Sigmoid colon (tissue), 7 donors: ENCODE measurements around the gene SYNGR3. TPM values are rescaled to one million over a fixed set of nuclear protein-coding genes. Genes with fewer than 3 reads are reported as not detected.

Experiments
- DNase-seq: peaks from one replicate; pipeline ENCODE4 v3.0.0-alpha.2; 2019
- H3K27ac ChIP-seq, 4 donors: fragments of 200-600 bp; sonication (generic); one replicate each; pipeline ENCODE4 v1.5.1; 2016 to 2019; ENCODE audit warnings: mild to moderate bottlenecking in 1 of 4
- H3K27me3 ChIP-seq, 3 donors: fragments of 200-600 bp; sonication (generic); one replicate each; pipeline ENCODE4 v1.5.1; 2019; ENCODE audit warnings: mild to moderate bottlenecking in 1 of 3
- H3K36me3 ChIP-seq, 4 donors: fragments of 200-600 bp; sonication (generic); one replicate each; pipeline ENCODE4 v1.5.1; 2016 to 2019
- H3K4me1 ChIP-seq, 4 donors: fragments of 200-600 bp; sonication (generic); one replicate each; pipeline ENCODE4 v1.5.1; 2017 to 2019
- H3K4me3 ChIP-seq, 4 donors: fragments of 200-600 bp; sonication (generic); one replicate each; pipeline ENCODE4 v1.5.1; 2017 to 2019; ENCODE audit warnings: mild to moderate bottlenecking in 2 of 4, moderate library complexity in 1 of 4
- H3K9me3 ChIP-seq, 4 donors: fragments of 200-600 bp in 3 of 4; sonication (generic) in 3 of 4; one replicate each; pipeline versions ENCODE4 v1.5.1 to v1.6.1; 2013 to 2019
- CTCF ChIP-seq, 4 experiments: fragments of 450-650 bp in 3 of 4; fragments of 200-600 bp in 1 of 4; IDR thresholded peaks; one replicate each; pipeline ENCODE4 v1.5.1; 2016 to 2019; ENCODE audit warnings: antibody characterized with exemption in 4 of 4, mild to moderate bottlenecking in 3 of 4, moderate library complexity in 2 of 4
- EP300 ChIP-seq, 4 donors: sonication (generic); formaldehyde crosslinking; IDR thresholded peaks; one replicate each; pipeline ENCODE4 v1.6.1; 2017; ENCODE audit warnings: antibody characterized with exemption in 4 of 4
- POLR2A ChIP-seq, 2 donors: fragments of 450-650 bp; IDR thresholded peaks; one replicate each; pipeline ENCODE4 v1.6.1; 2016; ENCODE audit warnings: antibody characterized with exemption in 2 of 2, mild to moderate bottlenecking in 2 of 2, moderate library complexity in 2 of 2
- POLR2AphosphoS5 ChIP-seq, 4 donors: sonication (generic); formaldehyde crosslinking; IDR thresholded peaks; one replicate each; pipeline ENCODE4 v1.6.1; 2017; ENCODE audit warnings: antibody characterized with exemption in 4 of 4
- WGBS, 2 donors: extraction: QIAGEN DNeasy Blood & Tissue Kit; methylation state at CpG; one replicate each; pipeline ENCODE4 v1.1.7; 2013; 5-methylcytosine and 5-hydroxymethylcytosine counted together
- intact Hi-C: fragments of 100-400 bp; cut with DNase I; formaldehyde crosslinking; loops from one replicate; pipeline ENCODE4 v1.15.1; 2023
- polyA plus RNA-seq, 3 donors: library from polyadenylated mRNA; stranded (reverse); fragments of 200-250 nt; gene quantifications; one replicate each; pipeline ENCODE4 v1.2.3, GENCODE V29; 2013
- total RNA-seq, 4 donors: library from RNA; depleted of rRNA; stranded (reverse); fragments of >200 nt; gene quantifications; one replicate each; pipeline ENCODE4 v1.1.0, GENCODE V29; 2016
- donor health status: healthy with polysubstance abuse.
- donor health status: Bipolar disorder and iron deficiency.
- donor health status: healthy.

Gene SYNGR3
- total and polyA plus RNA-seq, 7 donors = 0.60 to 8.3 (median 4.0) TPM

GRCh38 chr16:2025878-2026460 is 36.2 kb downstream of the SYNGR3 start:
- no peaks in the 10 kb centered on the region for H3K9me3 ChIP-seq
- no peak for DNase-seq
- H3K27ac ChIP-seq = peak overlapping the region; percentile 72 to 73 (median 72)
- peaks cover 4 to 49% (median 39%) of the 10 kb centered on the region in 4 donors for H3K4me1 ChIP-seq
- peaks cover 4 to 9% (median 9%) of the 10 kb centered on the region in 3 donors for H3K27me3 ChIP-seq
- TF ChIP-seq EP300 (IDR thresholded peaks at IDR 0.05) (no peak), POLR2A (IDR thresholded peaks at IDR 0.05) (no peak)
- H3K4me3 ChIP-seq = peak overlapping the region; percentile 19 to 75 (median 68)
- intact Hi-C loops = loop anchor here (2.0 kb wide), 1 partner anchor 21 kb away; the partner anchor contains the start of genes NTHL1 and TSC2
- WGBS, 2 donors = 76 to 89% methylated on average over 16 of the region's 16 CpGs
- H3K36me3 ChIP-seq = peaks cover 0 to 8% (median 0%) of the 10 kb centered on the region in 4 donors

- no peaks in the 10 kb centered on the region for H3K9me3 ChIP-seq
- no peak for TF ChIP-seq POLR2AphosphoS5 (IDR thresholded peaks at IDR 0.05)
- no peak for TF ChIP-seq POLR2A (IDR thresholded peaks at IDR 0.05)
- no peak for TF ChIP-seq EP300 (IDR thresholded peaks at IDR 0.05)
- TF ChIP-seq CTCF (IDR thresholded peaks at IDR 0.05) = no peak
- H3K27me3 ChIP-seq = peaks cover 1 to 4% (median 3%) of the 10 kb centered on the region in 3 donors
- peak within 1 kb of the TSS; percentile 72 to 78 (median 73) for H3K27ac ChIP-seq
- H3K4me3 ChIP-seq = peak within 1 kb of the TSS; percentile 41 to 75 (median 68)
- H3K36me3 ChIP-seq = peaks cover 0 to 8% (median 0%) of the 10 kb centered on the region in 4 donors
- DNase-seq = no peak
- intact Hi-C loops = loop anchor here (2.0 kb wide), 1 partner anchor 20 kb away; the partner anchor contains the start of genes NTHL1 and TSC2
- WGBS, 2 donors = 5 to 8% methylated on average over 59 of the region's 59 CpGs
- H3K4me1 ChIP-seq = peaks cover 4 to 49% (median 39%) of the 10 kb centered on the region in 4 donors
Measured at GRCh38 chr16:2026461-2027023, 36.8 kb downstream of the SYNGR3 start, which contains the start of gene NHERF2. Gene NHERF2, plus strand, starts transcription at chr16:2026902. Its CDS starts 104 bp downstream, at chr16:2027006.

- H3K9me3 ChIP-seq = no peaks in the 10 kb centered on the region
- DNase-seq = no peak
- peak overlapping the region; percentile 41 to 75 (median 68) for H3K4me3 ChIP-seq
- peak overlapping the region; percentile 66 to 78 (median 72) for H3K27ac ChIP-seq
- peaks cover 4 to 52% (median 40%) of the 10 kb centered on the region in 4 donors for H3K4me1 ChIP-seq
- intact Hi-C loops = loop anchor here (2.0 kb wide), 1 partner anchor 19 kb away; the partner anchor contains the start of genes NTHL1 and TSC2
- H3K36me3 ChIP-seq = peaks cover 0 to 8% (median 0%) of the 10 kb centered on the region in 4 donors
- H3K27me3 ChIP-seq = no peaks in the 10 kb centered on the region
- TF ChIP-seq EP300 (IDR thresholded peaks at IDR 0.05) = no peak
- no peak for TF ChIP-seq CTCF (IDR thresholded peaks at IDR 0.05)
- TF ChIP-seq POLR2A (IDR thresholded peaks at IDR 0.05) = no peak
- no peak for TF ChIP-seq POLR2AphosphoS5 (IDR thresholded peaks at IDR 0.05)
- 4 to 8% methylated on average over 76 of the region's 76 CpGs for WGBS, 2 donors
Measured at GRCh38 chr16:2027024-2028010, 37.5 kb downstream of the SYNGR3 start.

- H3K27me3 ChIP-seq = no peaks in the 10 kb centered on the region
- H3K36me3 ChIP-seq = peaks cover 0 to 8% (median 0%) of the 10 kb centered on the region in 4 donors
- intact Hi-C loops = no loop called here
- no peaks in the 10 kb centered on the region for H3K9me3 ChIP-seq
- TF ChIP-seq EP300 (IDR thresholded peaks at IDR 0.05) = no peak
- TF ChIP-seq POLR2A (IDR thresholded peaks at IDR 0.05) = no peak
- no peak for TF ChIP-seq POLR2AphosphoS5 (IDR thresholded peaks at IDR 0.05)
- TF ChIP-seq CTCF (IDR thresholded peaks at IDR 0.05) = no peak
- H3K4me3 ChIP-seq = peak overlapping the region in 3 of 4 donors; percentile 67 to 75 (median 68)
- DNase-seq = no peak
- H3K27ac ChIP-seq = peak overlapping the region; percentile 11 to 73 (median 69)
- H3K4me1 ChIP-seq = peaks cover 0 to 52% (median 41%) of the 10 kb centered on the region in 4 donors
- 63 to 76% methylated on average over 3 of the region's 3 CpGs for WGBS, 2 donors
Measured at GRCh38 chr16:2028146-2028545, 38.4 kb downstream of the SYNGR3 start.
